Measurements from ENCODE around the gene SLC47A1. TPM values are rescaled to one million over a fixed set of nuclear protein-coding genes. Genes with fewer than 3 reads are reported as not detected.
"Not testable (repeated sequence)": the region's sequence is repeated elsewhere in the genome, so short reads cannot be mapped to it uniquely, and the experiment has no call there.

SLC47A1 gene
- total RNA-seq, 2 donors from 2014 or later = 0.52 to 1.2 TPM

GRCh38 chr17:19579192-19579761 is 45.6 kb downstream of the SLC47A1 start:
- intact Hi-C loops (cut with DNase I, micrococcal nuclease) = no loop called here
- DNase-seq (no peak), ATAC-seq (no peak)

GRCh38 chr17:19579867-19580565 is 46.4 kb downstream of the SLC47A1 start:
- intact Hi-C loops (cut with DNase I, micrococcal nuclease) = no loop called here
- DNase-seq = no peak
- peak; percentile 52 for ATAC-seq

GRCh38 chr17:19580566-19580920 is 46.9 kb downstream of the SLC47A1 start:
- intact Hi-C loops (cut with DNase I, micrococcal nuclease); DNase-seq; ATAC-seq: not testable (repeated sequence)

- intact Hi-C loops (cut with DNase I, micrococcal nuclease); DNase-seq; ATAC-seq: not testable (repeated sequence)
Observed at GRCh38 chr17:19582152-19582551, 48.5 kb downstream of the SLC47A1 start.

GRCh38 chr17:19583871-19584270 is 50.2 kb downstream of the SLC47A1 start:
- ATAC-seq (no peak), DNase-seq (no peak)
- intact Hi-C loops (cut with DNase I, micrococcal nuclease) = no loop called here

GRCh38 chr17:19590451-19590850 is 56.8 kb downstream of the SLC47A1 start:
- DNase-seq = no peak
- ATAC-seq = no peak
- intact Hi-C loops (cut with DNase I, micrococcal nuclease) = no loop called here

GRCh38 chr17:19590912-19591551 is 57.4 kb downstream of the SLC47A1 start:
- no peak for ATAC-seq
- intact Hi-C loops (cut with DNase I, micrococcal nuclease) = no loop called here
- no peak for DNase-seq

GRCh38 chr17:19592316-19592715 is 58.7 kb downstream of the SLC47A1 start:
- intact Hi-C loops (cut with DNase I, micrococcal nuclease) = no loop called here
- ATAC-seq = no peak
- no peak for DNase-seq

GRCh38 chr17:19596869-19597268 is 63.2 kb downstream of the SLC47A1 start:
- ATAC-seq (no peak), DNase-seq (no peak)
- intact Hi-C loops (cut with DNase I, micrococcal nuclease) = no loop called here

GRCh38 chr17:19610311-19610710 is 76.7 kb downstream of the SLC47A1 start:
- intact Hi-C loops (cut with DNase I, micrococcal nuclease) = no loop called here
- ATAC-seq (no peak), DNase-seq (no peak)

GRCh38 chr17:19610879-19611278 is 77.2 kb downstream of the SLC47A1 start:
- ATAC-seq = no peak
- no peak for DNase-seq
- intact Hi-C loops (cut with DNase I, micrococcal nuclease) = no loop called here

- DNase-seq = no peak
- ATAC-seq = no peak
- intact Hi-C loops (cut with DNase I, micrococcal nuclease) = no loop called here
Observed at GRCh38 chr17:19613979-19614378, 80.3 kb downstream of the SLC47A1 start.

GRCh38 chr17:19614900-19615299 is 81.2 kb downstream of the SLC47A1 start:
- DNase-seq (no peak), ATAC-seq (no peak)
- intact Hi-C loops (cut with DNase I, micrococcal nuclease) = no loop called here

- intact Hi-C loops (cut with DNase I, micrococcal nuclease) = no loop called here
- no peak for ATAC-seq
- DNase-seq = no peak
Observed at GRCh38 chr17:19618015-19618414, 84.4 kb downstream of the SLC47A1 start.

GRCh38 chr17:19619705-19620325 is 86.2 kb downstream of the SLC47A1 start:
- intact Hi-C loops (cut with DNase I, micrococcal nuclease) = no loop called here
- no peak for ATAC-seq
- DNase-seq = no peak

- intact Hi-C loops (cut with DNase I, micrococcal nuclease) = no loop called here
- DNase-seq (no peak), ATAC-seq (no peak)
Observed at GRCh38 chr17:19621697-19622096, 88.0 kb downstream of the SLC47A1 start.

GRCh38 chr17:19626079-19626478 is 92.4 kb downstream of the SLC47A1 start:
- intact Hi-C loops (cut with DNase I, micrococcal nuclease) = no loop called here
- DNase-seq = no peak
- no peak for ATAC-seq

All from left colon (tissue), 2 donors.